ENCODE measurements around the gene OMA1. TPM values are rescaled to one million over a fixed set of nuclear protein-coding genes. Genes with fewer than 3 reads are reported as not detected.
"Not testable (repeated sequence)": the region's sequence is repeated elsewhere in the genome, so short reads cannot be mapped to it uniquely, and the experiment has no call there.

The OMA1 gene
- total RNA-seq, 1 experiment from 2014 or later: 25.4 TPM

DNA sequence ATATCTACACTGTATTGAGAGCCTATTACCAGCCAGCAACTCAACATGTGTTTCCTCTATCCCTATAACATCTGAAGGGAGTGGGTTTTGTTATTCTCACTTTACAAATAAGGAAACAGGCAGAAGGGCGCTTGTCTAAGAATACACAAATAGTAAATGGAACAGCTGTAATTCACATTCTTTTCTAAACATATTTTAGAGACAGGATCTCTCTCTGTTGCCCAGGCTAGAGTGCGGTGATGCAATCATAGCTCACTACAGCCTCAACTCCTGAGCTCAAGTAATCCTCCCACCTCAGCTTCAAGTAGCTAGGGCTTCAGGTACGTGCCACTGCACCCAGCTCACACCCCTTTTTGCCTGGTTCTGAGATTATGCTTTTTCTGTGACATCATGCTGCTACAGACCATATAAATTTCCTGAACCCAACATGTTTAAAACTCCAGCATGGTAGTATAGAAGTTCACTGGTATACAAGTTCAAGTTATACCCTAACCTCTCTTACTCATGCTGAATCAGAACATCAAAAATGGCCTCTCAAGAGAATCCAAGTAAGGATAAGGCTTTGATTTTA lies 39.1 kb upstream of the OMA1 start:
- no peak overlapping the region for H3K4me3 Mint-ChIP-seq (ENCODE audit: low read depth, unreplicated experiment)
- TF ChIP-seq, protein P1, sequence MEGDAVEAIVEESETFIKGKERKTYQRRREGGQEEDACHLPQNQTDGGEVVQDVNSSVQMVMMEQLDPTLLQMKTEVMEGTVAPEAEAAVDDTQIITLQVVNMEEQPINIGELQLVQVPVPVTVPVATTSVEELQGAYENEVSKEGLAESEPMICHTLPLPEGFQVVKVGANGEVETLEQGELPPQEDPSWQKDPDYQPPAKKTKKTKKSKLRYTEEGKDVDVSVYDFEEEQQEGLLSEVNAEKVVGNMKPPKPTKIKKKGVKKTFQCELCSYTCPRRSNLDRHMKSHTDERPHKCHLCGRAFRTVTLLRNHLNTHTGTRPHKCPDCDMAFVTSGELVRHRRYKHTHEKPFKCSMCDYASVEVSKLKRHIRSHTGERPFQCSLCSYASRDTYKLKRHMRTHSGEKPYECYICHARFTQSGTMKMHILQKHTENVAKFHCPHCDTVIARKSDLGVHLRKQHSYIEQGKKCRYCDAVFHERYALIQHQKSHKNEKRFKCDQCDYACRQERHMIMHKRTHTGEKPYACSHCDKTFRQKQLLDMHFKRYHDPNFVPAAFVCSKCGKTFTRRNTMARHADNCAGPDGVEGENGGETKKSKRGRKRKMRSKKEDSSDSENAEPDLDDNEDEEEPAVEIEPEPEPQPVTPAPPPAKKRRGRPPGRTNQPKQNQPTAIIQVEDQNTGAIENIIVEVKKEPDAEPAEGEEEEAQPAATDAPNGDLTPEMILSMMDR (IDR thresholded peaks at IDR 0.05; ENCODE audit: unreplicated experiment): no peak
- DNase-seq: no peak
- BruUV-seq (replicated peaks): no TSS peak
- H3K36me3 Mint-ChIP-seq (ENCODE audit: insufficient read depth, unreplicated experiment): peaks cover 9% of the 10 kb centered on the region
- intact Hi-C loops (cut with micrococcal nuclease; ENCODE audit: unreplicated experiment): loop anchor here (2.0 kb wide), 1 partner anchor 67 kb away; no protein-coding TSS in a partner anchor
- CTCF ChIA-PET: interaction anchor here (0.8 to 2.3 kb wide), 2 partner anchors 11 to 67 kb away, joined by 3 to 7 read pairs; no protein-coding TSS in a partner anchor
- peak overlapping the region; percentile 97 for H3K27ac Mint-ChIP-seq (ENCODE audit: unreplicated experiment)
- peaks cover 47% of the 10 kb centered on the region for H3K4me1 Mint-ChIP-seq (ENCODE audit: low read depth, unreplicated experiment)
- H3K9me3 Mint-ChIP-seq (ENCODE audit: low read depth, unreplicated experiment): no peaks in the 10 kb centered on the region
- no peaks in the 10 kb centered on the region for H3K27me3 Mint-ChIP-seq (ENCODE audit: unreplicated experiment)

DNA sequence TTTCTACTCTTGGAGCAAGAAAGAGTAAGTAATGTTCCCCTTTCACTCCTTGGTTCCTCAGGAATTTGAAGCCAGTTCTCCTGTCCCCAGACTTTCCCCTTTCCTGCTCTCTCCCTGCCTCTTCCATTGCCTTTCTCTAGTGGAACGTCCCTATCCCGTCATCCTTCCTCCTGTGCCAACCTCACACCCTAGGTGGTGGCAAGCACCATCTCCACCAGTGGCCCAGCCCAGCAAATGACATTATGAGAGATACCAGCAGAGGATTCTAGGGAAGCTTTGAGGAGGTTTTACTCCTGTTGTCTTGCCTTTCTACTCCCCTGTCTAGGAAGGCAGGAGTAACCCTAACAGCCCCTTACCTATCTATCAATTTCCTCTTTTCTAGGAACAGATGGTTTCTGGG lies 38.6 kb upstream of the OMA1 start:
- intact Hi-C loops (cut with micrococcal nuclease; ENCODE audit: unreplicated experiment): loop anchor here (2.0 kb wide), 1 partner anchor 68 kb away; no protein-coding TSS in a partner anchor
- BruUV-seq (replicated peaks): no TSS peak
- H3K36me3 Mint-ChIP-seq (ENCODE audit: insufficient read depth, unreplicated experiment): peaks cover 9% of the 10 kb centered on the region
- no peak for DNase-seq
- TF ChIP-seq, protein P1 (IDR thresholded peaks at IDR 0.05; ENCODE audit: unreplicated experiment): no peak
- CTCF ChIA-PET: interaction anchor here (0.8 to 2.3 kb wide), 3 partner anchors 11 to 67 kb away, joined by 3 to 7 read pairs (median 3); no protein-coding TSS in a partner anchor
- no peak overlapping the region for H3K4me3 Mint-ChIP-seq (ENCODE audit: low read depth, unreplicated experiment)
- no peaks in the 10 kb centered on the region for H3K27me3 Mint-ChIP-seq (ENCODE audit: unreplicated experiment)
- peaks cover 43% of the 10 kb centered on the region for H3K4me1 Mint-ChIP-seq (ENCODE audit: low read depth, unreplicated experiment)
- peak overlapping the region; percentile 97 for H3K27ac Mint-ChIP-seq (ENCODE audit: unreplicated experiment)
- no peaks in the 10 kb centered on the region for H3K9me3 Mint-ChIP-seq (ENCODE audit: low read depth, unreplicated experiment)

DNA sequence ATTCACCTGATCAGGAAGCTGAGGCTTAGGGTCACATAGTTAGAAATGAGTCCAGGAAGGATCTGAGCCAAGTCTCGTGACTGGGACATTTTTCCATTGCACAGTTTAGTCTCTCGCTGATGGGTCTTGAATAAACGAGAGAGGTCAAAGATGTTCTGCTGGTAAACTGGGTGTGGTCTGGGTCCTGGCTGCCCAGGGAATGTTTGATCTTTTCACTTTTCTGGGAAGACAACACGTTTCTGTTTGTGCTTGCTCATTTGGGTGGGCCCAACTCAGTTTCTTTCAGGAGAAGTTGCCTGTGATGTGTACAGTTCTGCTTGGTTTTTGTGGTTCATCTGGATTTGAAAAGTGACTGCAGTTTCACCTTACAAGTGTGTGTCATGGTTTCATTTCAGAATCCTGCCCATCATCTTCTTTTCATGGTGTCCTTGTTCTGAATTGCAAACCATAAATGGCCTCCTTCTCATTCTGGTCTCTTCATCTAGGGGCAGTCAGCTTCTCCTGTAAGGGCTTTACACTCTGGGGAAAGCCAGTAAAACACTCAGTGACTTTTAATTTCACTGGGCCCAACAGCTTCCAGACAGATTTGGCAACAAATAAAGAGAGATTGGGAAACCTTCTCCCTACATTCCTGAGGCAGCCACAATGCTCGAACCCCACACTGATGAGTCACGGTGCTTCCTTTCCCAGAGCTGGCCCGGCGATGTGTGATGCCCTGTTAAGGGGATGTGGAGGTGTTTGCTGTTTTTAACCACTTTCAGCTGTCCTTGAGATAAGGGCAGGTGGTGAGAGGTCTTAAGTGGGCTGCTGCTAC lies 37.8 kb upstream of the OMA1 start:
- intact Hi-C loops (cut with micrococcal nuclease; ENCODE audit: unreplicated experiment): loop anchor here (2.0 kb wide), 1 partner anchor 69 kb away; no protein-coding TSS in a partner anchor
- no peaks in the 10 kb centered on the region for H3K9me3 Mint-ChIP-seq (ENCODE audit: low read depth, unreplicated experiment)
- CTCF ChIA-PET: interaction anchor here (0.8 to 2.3 kb wide), 4 partner anchors 12 to 68 kb away, joined by 3 to 7 read pairs (median 3); no protein-coding TSS in a partner anchor
- H3K36me3 Mint-ChIP-seq (ENCODE audit: insufficient read depth, unreplicated experiment): peaks cover 10% of the 10 kb centered on the region
- H3K4me3 Mint-ChIP-seq (ENCODE audit: low read depth, unreplicated experiment): peak overlapping the region; percentile 64
- DNase-seq: peak; percentile 76
- BruUV-seq (replicated peaks): no TSS peak
- TF ChIP-seq, protein P1 (IDR thresholded peaks at IDR 0.05; ENCODE audit: unreplicated experiment): no peak
- no peaks in the 10 kb centered on the region for H3K27me3 Mint-ChIP-seq (ENCODE audit: unreplicated experiment)
- peaks cover 50% of the 10 kb centered on the region for H3K4me1 Mint-ChIP-seq (ENCODE audit: low read depth, unreplicated experiment)
- peak overlapping the region; percentile 97 for H3K27ac Mint-ChIP-seq (ENCODE audit: unreplicated experiment)

DNA sequence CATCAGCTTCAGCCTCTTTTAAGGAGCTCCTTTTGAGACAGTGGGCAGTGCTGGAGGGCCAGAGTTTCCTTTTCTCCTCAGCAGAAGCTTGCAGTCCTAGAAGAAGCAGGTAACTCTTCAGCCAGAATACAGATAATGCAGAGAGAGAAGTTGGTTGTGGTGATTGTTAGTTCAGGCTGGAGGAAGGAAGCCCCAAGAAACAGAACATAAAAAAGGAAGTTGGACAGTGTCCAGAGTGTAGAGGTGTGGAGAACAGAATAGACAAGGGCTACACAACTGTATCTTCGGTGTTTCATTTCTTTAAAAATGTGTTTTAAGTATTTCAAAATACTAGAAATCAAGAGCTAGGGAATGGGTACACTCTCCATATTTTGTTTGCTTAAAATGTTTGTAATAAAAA lies 37.0 kb upstream of the OMA1 start:
- DNase-seq: no peak

GRCh38 chr1:58582143-58582542 lies 35.6 kb upstream of the OMA1 start:
- H3K27me3 Mint-ChIP-seq (ENCODE audit: unreplicated experiment); H3K4me3 Mint-ChIP-seq (ENCODE audit: low read depth, unreplicated experiment); H3K27ac Mint-ChIP-seq (ENCODE audit: unreplicated experiment); intact Hi-C loops (cut with micrococcal nuclease; ENCODE audit: unreplicated experiment); DNase-seq; CTCF ChIA-PET; BruUV-seq (replicated peaks); H3K9me3 Mint-ChIP-seq (ENCODE audit: low read depth, unreplicated experiment): not testable (repeated sequence)
- Mint-ChIP-seq H3K36me3 (ENCODE audit: insufficient read depth, unreplicated experiment) (peaks cover 26% of the 10 kb centered on the region), H3K4me1 (ENCODE audit: low read depth, unreplicated experiment) (peaks cover 67% of the 10 kb centered on the region)

More for the DNA sequence above, 37.0 kb upstream of the OMA1 start:
- BruUV-seq (replicated peaks): no TSS peak
- Mint-ChIP-seq H3K4me3 (ENCODE audit: low read depth, unreplicated experiment) (peak overlapping the region; percentile 64), H3K9me3 (ENCODE audit: low read depth, unreplicated experiment) (no peaks in the 10 kb centered on the region), H3K36me3 (ENCODE audit: insufficient read depth, unreplicated experiment) (peaks cover 15% of the 10 kb centered on the region), H3K27ac (ENCODE audit: unreplicated experiment) (peak overlapping the region; percentile 97), H3K27me3 (ENCODE audit: unreplicated experiment) (no peaks in the 10 kb centered on the region), H3K4me1 (ENCODE audit: low read depth, unreplicated experiment) (peaks cover 54% of the 10 kb centered on the region)
- CTCF ChIA-PET: interaction anchor here (1.0 to 2.3 kb wide), 2 partner anchors 28 to 69 kb away, joined by 3 to 7 read pairs; no protein-coding TSS in a partner anchor
- TF ChIP-seq, protein P1 (IDR thresholded peaks at IDR 0.05; ENCODE audit: unreplicated experiment): no peak
- intact Hi-C loops (cut with micrococcal nuclease; ENCODE audit: unreplicated experiment): no loop called here

Data from Calu3 (cell line).